HG03097 (cell line): ENCODE results near the gene INTS1.

Experiments
- ATAC-seq: cut with Tn5 transposase; IDR thresholded peaks from one replicate; pipeline ENCODE4 v1.9.1; 2021; ENCODE audit not compliant: unreplicated experiment, low FRiP score

The INTS1 gene

DNA sequence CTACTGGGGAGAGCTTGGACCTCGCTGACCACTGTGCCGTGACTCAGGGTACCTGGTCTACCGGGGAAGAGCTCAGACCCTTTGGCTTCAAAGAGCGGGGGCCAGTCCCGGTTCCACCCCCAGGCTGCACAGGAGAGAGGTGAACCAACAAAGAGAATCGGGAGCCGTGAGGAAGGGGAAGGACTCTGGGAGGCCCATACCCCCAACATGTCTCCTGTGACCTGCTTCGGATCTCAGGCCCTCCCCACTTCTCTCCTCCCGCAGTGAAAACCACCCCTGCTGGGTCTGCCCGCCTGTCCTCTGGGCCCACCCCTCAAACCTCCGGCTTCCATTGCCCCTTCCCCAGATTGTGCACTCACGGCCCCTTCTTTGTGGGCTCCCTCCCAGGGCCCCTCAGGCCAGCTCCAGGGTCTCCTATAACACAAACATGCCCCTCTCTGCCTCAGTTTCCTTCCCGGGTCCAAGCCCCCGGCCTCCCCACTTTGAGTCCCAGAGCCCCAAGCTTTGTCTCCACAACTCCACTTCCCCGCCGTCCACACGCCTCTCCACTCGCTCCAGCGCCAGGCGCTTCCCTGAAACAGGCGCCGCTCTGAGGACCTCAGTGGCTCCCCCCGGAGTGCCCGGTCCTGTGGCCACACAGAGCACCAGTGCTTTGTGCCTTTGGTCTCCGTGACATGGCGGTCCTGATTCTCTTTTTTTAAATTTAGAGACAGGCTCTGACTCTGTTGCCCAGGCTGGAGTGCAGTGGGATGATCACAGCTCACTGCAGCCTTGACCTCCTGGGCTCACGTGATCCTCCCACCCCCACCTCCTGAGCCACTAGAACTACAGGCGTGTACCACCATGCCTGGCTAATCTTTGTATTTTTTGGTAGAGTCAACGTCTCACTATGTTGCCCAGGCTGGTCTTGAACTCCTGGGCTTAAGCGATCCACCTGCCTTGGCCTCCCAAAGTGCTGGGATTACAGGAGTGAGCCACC is 7.5 kb upstream of the INTS1 start:
- no peak for ATAC-seq

DNA sequence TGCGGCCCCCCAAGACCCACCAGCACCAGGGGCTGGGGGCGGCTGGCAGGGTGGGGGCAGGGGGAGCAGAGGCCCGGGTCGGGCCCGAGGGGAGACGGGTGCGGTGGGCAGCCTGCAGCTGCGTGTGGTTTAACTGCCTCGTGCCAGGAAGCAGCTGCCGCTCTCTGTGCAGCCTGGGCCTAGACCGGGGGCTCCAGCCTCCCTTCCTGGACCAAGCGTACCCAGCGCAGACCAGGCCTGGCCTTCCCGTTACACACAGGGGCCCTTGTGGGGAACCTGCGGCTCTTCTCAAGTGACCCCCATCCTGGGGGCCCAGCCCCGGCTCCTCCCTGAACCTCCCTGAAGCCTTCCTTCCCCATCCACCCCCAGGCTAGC is 6.6 kb upstream of the INTS1 start:
- no peak for ATAC-seq

DNA sequence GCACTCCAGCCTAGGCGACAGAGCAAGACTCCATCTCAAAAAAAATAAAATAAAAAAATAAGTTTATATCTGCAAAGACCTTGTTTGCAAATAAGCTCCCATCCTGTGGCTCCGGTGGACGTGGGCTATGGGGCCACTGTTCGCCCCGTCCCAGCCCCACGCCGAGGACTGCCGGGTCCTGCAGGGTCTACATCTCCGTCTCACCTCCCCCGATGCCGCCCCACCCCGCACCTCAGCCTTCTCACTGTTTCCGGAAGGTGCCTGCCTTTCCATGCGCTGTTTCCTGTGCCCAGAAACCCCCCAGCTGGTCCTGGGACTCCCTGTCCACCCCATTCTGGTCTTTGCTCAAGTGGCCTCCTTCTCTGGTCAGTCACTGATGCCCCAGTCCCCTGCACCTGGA is 5.0 kb upstream of the INTS1 start:
- no peak for ATAC-seq

DNA sequence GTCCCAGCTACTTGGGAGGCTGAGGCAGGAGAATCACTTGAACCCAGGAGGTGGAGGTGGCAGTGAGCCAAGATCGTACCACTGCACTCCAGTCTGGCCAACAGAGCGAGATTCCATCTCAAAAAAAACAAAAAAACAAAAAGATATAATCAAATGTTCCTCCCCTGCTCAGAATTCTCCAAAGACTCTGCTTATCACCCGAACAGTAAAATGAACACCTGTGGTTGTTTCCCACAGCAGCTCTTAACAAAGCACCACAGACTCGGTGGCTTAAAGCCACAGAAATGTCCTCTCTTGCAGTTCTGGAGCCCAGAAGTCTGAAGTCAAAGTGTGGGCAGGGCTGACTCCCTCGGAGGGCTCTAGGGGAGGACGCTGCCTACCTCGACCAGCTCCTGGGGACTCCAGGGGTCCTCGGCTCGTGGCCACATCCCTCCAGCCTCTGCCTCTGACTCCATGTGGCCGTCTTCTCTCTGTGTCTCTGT is 4.1 kb upstream of the INTS1 start:
- ATAC-seq, result no peak

DNA sequence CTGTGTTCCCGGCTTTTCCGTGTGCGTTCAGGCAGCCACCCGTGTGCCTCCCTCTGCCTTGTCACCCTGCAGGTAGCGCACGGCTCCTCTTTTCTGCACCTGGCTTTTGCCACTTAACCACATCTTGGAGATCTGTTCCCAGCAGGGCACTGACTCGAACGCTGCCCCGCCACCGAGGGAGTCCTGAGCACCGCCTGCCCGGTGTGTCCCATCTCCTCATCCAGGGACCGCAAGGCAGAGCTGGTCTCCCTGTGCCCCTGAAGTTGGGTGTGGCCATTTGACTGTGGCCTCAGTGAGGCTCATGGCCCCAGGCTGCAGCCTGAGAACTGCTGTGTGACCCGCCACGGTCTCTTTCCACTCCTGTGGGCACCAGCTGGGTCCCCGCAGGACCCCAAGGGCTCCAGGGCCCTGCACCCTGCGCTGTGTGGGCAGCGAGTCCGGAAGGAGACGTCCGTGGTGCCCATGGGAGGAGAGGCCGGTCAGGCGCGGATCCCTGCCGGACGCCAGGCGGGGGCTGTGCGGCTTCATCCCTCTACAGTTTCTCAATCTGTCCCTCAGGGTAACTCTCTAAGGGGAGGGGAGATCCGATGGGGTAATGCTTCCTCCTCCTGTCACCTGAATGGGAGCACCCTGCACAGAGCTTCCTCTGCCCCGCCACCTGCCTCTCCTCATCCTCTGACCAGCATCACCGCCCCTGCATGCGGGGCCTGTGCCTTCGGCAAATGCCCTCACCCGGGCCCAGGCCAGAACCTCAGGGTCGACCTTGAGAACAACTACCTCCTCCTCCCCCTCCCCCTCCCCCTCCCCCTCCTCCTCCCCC is 1.8 kb upstream of the INTS1 start:
- ATAC-seq, result no peak

DNA sequence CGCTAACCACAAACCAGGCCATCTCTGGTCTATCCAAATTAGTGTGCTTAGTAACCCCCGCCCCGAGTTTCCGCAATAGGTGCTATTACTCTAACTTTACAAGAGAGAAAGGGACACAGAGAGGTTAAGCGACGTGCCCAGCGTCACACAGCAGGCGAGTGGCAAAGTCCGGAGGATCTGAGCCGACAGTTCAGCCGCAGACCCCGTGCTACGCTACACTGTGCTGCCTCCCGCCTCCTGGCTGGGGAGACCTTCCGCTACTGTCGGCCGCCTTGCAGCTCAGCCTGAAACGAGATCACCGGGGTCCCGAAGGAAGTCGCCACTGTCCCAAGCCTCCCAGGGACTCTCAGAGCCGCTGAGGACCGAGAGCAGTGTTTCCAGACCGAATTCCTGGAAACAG is 799 bp downstream of the INTS1 start:
- ATAC-seq, result no peak

DNA sequence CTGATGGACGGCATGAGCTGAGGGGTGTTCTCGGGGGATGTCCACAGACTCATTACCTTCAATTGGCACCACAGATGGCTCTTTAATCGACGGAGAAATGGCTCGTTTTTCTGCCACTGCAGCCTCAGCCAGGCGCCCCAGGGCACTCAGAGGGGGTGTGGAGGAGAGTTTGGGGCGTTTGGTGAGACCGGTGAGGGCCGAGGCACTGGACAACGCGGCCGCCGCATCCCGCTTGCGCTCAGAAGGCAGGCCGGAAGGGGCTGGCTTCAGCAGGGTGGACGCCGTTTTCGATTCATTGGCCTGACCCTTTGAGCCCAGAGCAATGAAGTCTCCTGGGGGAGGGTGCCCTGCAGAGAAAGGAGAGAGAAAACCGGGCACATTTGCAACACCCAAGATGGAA is 1.3 kb downstream of the INTS1 start:
- ATAC-seq, result no peak

DNA sequence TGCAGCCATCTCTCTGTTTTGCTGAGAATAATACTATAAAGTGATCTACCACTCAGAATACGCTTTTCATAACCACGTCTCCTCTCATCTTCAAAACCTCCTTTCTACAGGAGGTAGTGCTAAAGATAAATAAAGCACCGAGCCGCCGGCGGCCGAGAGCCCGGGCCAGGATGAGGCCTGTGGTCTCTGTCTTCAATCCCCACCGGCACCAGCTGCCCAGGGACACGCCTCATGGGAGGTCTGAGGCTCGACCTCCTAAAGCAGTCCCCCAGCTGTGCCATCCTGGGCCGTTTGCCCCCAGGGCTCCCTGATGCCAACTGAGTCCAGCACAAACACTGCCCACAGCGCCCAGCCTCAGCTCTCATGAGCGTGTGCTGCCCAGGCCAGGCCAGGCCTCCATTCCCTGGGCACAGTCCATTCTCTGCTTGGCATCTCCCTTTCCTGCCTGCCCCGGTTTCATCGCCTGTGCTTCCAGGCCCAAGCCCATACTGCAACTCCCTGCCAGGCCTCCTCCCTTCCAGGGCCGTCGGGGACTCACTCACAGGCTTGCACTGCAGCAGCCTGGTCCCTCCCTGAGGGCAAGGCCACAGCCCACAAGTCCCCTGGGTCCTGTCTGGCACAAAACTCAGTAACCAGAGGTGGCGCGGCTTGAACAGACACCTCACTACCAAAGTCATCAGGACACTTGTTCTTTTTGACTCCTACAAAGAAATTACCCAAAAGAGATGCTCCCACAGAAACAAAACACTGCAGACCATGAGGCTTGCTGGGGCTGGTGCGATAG is 2.5 kb downstream of the INTS1 start:
- ATAC-seq, result no peak

DNA sequence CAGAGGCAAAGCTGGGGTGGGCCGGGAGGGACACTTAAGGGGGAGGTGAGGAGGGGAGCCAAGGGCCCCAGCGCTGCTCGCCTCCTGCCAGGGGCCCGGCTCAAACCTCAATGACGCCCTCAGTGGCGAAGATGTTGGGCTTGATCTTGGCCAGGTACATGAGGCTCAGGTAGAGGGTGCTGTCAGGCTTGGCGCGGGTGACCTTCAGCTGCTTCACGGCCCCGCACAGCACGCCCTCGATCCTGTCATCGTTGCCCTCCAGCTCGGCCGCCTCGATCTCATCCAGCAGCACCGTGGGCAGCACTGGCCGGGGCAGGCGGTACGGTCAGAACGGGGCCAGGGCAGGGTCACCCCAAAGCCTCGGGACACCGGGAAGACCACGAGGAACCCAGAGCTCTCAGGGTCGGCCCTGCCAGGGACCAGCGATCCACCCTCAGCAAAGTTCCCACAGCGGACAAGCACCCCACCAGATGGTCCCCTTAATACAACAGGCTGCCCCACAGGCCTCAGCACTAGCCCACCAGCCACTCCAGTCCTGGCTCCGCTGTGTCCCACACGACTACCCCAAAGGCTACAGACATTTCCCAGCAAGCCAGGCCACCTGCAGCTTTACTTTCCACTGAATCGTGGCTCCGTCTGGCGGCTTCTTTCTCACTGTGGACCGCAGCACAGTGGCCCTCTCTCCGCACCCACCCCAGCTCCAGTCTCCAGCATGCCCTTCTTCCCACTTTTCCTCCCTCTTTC is 4.0 kb downstream of the INTS1 start:
- no peak for ATAC-seq

DNA sequence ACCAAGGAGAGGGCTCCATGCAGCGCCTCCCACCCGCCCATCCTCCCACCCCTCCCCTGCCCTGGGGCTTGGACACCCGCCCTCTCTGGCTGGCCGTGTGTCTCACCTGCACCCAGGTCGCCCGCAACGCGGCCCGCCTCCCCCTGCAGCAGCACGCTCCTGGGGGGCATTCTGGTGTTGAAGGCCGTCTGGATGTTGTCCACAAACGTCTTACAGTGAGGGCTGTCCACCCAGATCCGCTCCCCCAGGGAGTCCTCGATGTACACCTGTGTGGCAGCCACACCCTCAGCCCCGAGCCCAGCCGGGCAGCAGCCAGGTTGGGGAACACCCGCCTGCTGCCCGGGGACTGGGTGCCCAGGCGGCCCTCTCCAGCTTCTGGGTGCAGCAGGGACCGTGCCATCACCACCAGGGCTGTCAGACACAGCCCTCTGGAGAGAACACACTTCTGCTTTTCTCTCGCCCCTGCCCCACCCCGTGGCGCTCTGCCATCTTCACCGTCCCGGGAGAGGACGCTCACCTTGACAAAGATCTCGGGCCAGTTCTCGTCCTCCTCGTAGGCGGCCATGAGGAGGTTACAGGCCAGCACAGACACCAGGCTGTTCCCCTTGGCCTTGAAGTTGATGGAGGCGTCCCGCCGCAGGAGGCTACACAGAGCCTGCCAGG is 4.7 kb downstream of the INTS1 start:
- ATAC-seq, result no peak

DNA sequence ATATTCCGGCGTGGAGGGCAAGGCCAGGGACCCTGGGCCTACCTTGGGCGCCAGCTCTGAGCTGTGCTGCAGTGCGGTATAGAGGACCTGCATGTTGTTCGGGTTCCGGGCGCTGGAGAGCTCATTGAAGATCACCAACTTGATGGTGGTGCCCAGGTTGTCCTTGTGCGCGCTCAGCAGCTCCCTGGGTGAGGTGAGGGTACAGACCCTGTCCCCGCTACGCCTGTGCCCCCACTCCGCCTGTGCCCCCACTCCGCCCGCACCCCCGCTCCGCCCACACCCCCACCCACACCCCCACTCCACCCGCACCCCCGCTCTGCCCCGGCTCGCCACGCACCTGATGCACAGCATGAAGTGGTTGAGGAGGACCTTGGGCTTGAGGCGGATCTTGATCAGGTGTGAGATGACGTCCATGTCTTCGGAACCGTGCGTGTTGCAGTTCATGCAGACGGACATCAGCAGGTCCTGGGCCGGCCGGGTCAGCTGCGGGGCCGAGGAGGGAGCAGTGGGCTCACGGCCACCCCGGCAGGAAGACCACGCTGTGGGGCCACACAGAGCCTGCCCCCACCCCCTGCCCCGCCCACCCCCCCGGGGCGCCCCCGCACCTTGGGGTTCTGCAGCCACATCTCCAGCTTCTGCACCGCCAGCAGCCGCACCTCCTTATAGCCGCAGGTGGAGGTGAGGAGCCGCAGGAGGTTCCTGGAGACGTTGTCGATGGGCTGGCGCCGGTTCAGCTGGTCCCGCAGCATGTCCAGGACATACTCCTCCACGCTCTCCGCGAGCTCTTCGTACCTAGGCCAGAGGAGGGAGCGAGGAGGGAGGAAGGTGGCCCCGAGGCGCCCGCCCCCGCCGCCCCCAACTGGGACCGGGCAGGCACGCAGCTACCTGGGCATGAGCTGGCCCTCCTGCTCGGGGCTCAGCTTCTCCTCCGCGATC is 5.6 kb downstream of the INTS1 start:
- no peak for ATAC-seq

DNA sequence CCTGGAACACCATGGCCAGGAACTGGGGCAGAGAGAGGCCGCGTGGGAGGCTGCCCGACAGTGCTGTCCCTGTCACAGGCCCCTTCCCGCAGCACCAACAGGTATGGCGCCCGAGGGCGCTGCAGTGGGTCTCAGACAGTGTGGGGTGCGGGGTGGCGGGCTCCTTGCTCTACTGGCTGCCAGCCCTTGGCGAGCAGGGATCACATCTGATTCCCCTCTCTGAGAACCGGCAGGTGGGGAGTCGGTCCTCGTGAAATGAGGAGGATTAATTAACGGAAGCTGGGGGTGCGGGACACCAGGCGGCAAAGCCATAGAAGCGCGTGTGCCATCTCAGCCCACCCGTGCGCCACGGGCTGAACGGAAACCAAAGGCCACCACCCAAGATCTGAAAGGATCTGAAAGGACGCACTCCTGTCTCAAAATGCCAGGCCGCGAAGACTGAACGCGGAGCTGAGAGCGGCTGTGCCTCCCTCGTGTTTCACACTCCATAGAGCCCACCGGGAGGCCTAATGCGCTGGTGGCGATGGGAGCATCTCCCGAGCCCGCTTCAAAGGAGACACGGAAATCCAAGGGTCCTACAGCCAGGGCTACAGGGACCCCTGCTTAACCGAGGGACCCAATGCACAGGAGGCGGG is 6.8 kb downstream of the INTS1 start:
- no peak for ATAC-seq

DNA sequence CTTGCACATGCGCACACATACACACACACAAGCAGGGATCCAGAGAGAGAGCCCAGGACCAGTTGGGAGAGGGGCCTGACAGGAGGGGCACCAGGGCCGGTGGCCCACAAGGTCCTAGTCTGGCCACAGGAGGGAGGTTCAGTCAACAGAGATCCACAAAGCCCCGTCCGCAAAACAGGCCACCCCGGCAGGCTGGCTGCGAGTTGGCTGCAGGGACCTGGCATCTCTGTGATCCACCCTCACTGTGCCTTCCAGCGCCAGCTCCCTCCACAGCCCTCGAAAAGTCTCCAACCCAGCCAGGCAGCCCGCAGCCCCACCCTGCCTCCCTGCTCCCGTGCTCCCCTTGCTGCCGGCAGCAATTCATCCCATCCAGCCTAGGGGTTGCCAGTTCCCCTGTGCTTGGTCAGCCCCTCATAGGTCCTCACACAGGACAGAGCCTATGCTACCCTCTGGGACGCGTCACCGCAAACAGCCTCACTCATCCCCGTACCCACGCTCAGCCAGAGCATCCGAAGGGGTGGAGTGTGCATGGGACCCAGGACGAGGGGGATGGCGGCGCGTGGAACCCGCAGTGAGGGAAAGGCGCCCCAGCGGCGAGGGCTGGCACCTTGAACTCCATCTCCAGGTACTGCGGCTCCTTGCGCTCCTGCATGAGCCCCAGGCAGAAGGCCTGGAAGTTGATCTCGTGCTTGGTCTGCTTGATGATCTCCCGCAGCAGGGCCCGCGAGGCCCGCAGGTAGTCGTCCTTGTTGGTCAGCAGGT is 7.5 kb downstream of the INTS1 start:
- ATAC-seq, result no peak

DNA sequence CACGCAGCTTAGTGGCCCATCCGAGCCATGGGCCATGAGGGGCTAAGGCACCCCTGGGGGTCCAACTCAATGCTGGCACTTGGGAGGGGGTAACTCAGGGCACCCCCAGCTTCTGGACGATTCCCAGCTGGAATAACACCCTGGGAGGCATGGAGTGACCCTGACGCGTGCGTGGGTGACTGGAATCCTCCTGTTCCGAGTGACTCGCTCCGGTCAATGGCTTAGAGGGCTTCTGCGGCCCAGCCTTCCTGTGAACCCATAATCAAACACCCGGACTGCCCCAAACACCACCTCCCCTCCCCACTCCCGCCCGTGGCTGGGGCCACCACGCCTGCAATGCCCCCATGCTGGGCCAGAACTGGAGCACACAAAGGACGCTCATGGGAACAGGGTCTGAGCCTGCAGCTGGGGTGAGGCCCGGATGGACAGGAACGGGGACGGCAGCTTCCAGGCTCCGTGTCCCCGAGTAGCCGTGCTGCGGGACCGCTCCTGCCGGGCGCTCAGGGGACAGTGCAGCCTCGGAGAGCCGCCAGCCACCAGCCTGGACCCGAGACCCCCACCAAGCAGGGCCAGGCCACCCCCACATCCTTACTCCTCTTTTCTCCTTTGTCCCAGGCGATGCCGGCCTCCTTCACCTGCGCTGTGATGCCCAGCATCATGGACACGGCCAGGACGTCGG is 8.5 kb downstream of the INTS1 start:
- no peak for ATAC-seq

DNA sequence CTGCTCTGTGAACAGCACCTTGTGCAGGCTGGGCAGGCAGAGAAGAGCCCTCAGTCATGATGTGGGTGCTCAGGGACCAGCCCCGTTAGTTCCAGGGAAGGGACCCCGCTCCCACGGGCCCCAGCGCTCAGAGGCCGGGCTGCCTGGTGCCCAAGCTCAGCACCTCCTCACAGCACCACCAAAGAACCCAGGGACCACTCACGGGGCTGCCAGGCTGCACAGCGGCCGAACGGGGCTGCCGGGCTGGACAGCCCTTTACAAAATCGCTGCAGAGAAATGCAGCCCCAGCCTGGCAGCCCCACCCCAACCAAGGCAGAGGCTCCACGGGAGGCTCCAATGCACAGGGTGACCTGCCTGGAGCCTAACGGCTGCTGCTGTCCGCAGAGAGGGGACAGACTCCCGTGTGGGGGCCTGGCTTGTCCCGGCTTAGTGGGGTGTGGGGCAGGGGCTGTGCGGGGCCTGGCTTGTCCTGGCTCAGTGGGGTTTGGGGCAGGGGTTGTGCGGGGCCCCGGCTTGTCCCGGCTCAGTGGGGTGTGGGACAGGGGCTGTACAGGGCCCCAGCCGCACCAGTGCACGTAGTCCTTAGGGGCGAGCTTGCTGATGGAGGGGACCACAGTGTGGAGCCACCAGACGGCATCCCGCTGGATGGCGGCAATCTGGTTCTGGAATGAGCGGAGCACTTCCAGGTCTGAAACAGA is 9.2 kb downstream of the INTS1 start:
- ATAC-seq, result no peak

DNA sequence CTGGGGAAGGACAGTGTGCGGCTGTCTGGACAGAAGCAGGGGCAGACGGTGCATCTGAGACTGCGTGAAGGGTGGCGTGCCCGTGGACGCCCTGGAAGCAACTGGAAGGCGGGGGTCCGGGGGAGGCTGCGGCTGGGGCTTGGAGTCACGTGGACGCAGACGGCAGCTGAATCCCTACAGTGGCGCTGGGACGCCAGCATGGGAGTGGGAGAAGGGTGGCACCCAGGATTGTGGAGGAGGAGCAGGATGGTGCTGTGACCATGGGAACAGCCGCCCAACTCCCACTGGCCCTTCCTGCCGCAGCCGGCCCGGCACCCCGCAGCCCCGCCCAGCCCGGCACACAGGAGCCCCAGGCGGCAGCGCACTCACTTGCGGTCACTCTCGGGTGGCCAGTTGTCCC is 9.7 kb downstream of the INTS1 start:
- ATAC-seq, result no peak
